Activated naive CD4-positive, alpha-beta T cell (primary cell): ENCODE data around the gene CDC16.
"Not testable (repeated sequence)": the region's sequence is repeated elsewhere in the genome, so short reads cannot be mapped to it uniquely, and the experiment has no call there.

Source experiments
- DNase-seq, 4 experiments: peaks; one replicate each; lab custom pipeline; 2025; lab: John Stamatoyannopoulos, UW

Gene CDC16

DNA sequence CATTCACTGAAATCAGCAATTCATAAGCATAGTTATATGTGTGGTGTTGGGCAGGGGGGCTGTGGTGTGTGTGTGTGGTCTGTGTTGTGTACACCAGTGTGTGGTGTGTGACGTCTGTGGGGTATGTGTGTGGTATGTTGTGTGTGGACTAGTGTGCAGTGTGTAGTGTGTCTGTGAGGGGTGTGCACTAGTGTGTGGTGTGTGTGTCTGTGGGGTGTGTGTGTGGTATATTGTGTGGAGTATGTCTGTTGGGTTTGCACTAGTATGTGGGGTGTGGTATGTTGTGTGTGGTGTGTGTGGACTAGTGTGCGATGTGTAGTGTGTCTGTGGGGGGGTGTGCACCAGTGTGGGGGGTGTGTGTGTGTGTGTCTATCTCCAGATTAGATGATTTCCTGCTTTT is 7.2 kb upstream of the CDC16 start:
- DNase-seq = no peak

DNA sequence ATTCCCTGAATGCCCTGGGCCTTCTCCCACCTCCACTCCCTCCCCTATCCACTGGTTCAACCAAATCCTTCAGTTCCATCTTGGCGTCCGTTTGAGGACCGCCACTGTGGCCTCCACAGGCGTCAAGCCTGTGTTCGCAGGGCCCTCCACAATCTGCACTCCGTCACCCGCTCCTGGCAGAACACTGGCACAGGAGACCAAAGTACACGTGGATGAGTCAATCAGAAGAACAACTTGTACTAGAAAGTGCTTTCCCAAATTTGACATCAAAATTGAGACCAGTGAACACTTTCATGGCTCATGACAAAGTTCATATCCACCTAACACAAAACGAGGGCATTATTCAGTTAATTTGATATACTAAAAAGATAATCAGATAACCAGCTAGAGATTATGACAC is 6.5 kb upstream of the CDC16 start:
- DNase-seq = no peak

DNA sequence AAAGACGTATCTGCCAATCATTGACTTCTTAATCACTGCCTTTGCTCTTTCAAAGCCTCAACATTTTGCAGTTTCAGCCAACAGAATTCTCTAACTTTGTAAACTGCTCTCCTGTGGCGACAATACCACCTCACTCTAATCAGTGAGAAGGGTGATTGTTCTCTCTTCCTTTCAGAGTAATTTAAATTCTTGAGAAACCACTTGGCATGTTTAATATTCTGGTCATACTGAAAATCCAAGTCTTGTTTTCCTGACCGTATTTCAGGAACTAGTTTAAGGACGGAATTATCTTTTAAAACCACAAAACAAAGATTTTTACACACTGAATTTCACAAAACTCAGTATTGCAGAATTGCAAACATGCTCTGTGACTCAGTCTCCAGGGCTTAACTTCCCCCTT is 5.2 kb upstream of the CDC16 start:
- DNase-seq = no peak

DNA sequence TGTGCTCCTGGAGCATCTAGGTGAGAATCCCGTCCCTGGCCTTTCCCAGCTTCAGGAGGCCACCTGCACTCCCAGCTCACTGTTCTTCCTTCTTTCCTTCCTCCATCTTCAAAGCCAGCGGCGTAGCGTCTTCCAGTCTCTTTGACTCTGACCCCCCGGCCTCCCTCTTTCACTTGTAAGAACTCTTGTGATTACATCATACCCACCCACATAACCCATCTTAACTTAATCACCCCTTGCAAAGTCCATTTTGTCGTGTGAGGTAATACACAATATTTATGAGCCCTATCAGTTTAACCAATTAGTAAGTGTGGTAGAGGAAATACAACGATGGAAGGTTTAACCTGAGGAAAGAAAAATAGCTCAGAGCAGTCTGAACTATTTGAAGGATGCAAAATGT is 4.6 kb upstream of the CDC16 start:
- DNase-seq = no peak

DNA sequence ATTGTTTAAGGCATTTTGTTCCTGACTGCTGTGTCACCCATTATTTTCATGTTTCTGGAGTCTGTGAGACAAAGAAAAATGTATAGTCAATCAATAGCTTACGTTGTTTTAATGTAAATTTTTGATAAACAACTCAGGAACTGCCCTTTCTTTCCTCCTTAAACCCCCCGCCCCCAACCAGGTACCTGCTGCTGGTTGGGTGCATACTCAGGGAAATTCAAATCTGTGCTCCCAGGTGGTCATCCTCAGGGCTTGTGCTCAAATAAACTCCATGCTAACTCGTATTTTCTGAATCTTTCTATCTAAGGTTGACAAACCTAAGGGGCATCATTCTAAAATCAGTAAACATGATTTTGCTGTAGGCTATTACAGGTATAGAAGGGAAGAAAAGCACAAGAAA is 4.1 kb upstream of the CDC16 start:
- DNase-seq = no peak

DNA sequence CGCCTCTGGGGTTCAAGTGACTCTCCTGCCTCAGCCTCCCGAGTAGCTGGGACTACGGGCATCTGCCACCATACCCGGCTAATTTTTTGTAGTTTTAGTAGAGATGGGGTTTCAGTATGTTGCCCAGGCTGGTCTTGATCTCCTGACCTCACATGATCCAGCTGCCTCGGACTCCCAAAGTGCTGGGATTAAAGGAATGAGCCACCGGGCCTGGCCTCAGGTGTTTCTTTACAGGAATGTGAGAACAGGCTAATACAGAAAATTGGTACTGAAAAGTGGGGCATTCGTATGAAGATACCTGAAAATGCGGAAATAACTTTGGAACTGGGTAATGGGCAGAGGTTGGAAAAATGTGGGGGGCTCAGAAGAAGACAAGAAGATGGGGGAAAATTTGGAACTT is 2.8 kb upstream of the CDC16 start:
- no peak for DNase-seq

DNA sequence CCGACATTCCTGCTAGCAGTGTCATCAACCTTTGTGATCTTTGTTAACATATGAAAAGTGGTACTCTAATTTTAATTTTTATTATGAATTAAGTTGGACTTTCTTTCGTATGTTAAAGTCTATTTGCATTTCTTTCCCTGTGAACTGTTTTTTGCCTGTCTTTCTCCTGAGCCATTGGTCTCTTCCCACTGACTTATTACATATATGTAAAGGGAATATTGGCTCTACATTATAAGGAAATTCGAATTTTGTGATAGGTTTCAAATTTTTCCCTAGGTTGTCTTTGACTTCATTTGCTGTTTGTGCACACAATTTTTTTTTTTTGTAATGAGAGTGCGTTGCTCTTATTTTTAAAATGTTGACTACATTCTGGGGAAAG is 442 bp upstream of the CDC16 start:
- no peak for DNase-seq

DNA sequence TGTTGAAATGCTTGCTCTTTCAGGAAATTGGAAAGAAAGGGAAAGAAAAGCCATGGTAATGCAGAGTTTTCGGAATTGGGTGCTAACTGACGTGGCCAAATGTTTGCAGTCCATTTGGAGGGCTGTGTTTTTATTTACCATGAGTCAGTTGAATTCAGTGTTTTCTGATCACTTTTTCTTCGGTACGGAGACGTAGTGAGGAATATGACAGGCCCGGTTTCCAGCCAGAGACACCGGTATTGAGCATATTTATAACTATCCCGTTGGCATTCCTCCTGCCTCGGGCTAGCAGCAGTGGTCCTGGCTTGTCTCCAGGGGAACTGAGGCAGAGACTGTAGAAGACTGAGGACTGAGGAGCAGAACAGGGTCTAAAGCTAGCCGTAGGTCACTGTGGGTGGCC is 1.0 kb downstream of the CDC16 start:
- DNase-seq = no peak

DNA sequence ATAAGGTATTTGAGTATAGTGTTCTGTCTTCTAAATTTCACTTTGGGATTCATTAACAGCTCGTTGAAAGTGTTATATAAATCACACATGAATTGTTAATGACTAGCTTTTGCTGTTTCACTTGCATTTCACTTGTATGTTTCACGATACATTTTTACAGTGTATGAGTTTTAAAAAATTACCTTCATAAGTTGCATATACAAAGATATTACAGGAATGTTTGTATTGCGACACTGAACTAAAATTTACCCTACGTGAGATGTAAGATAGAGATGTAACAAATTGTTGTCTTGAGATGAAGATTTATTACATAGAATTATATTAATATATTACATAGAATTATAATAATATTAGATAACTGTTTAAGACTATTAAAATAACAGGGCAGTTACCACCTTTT is 1.5 kb downstream of the CDC16 start:
- DNase-seq = no peak

DNA sequence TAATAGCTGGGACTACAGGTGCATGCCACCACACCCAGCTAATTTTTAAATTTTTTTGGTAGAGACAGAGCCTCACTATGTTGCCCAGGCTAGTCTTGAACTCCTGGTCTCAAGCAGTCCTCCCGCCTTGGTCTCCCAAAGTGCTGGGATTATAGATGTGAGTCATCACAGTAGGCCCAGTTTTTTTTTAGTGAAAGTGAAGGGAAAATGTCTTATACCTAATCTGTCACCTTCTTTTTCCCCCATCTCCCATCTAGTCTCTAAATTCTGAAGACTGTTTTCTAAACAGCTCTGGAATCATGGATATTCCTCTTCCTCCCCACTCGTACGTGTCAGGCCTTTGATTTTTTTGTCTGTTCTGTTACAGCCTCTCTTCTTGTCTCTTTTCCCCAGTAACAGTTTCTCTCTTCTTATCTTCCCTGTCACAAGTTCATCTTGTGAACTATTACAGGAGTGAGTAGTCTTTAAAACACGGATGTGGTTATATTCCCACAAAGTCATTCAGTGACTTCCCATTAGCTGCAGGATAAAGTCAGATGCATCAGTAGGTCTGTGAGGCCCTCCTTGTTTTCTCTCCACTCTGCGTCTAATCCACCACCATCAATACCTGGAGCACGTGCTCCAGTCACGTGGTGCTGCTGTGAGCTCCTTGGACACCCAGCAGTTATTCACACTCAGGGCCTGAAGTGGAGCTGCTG is 2.9 kb downstream of the CDC16 start:
- DNase-seq = no peak

DNA sequence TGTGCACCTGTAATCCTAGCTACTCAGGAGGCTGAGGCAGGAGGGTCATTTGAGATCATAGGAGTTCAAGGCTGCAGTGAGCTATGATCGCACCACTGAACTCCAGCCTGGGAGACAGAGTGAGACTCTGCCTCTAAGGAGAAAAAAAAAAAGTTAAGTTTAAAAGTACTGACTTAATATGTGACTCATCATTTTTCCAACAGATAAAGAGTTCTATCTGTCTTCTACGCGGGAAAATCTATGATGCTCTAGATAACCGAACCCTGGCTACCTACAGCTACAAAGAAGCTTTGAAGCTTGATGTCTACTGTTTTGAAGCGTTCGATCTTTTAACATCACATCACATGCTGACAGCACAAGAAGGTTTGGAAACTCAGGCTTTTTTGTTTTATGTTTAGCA is 7.2 kb downstream of the CDC16 start:
- no peak for DNase-seq

DNA sequence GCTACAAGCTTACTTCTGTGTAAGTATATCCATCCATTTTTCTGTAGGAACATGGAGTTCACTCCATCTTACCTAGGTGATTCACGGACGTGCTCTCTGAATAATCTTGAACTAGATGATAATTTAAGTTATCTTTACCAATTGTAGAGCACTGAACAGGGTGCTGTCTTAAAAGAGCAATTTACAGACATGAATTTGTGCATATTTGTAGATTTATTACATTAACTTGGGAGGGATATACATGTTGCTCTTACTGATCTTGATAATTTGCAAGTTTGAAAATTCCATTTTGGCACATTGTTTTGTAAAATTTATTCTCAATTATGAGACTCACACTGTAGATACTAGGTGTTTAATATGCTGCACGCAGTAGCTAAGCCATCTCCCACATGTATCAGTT is 9.3 kb downstream of the CDC16 start:
- no peak for DNase-seq

DNA sequence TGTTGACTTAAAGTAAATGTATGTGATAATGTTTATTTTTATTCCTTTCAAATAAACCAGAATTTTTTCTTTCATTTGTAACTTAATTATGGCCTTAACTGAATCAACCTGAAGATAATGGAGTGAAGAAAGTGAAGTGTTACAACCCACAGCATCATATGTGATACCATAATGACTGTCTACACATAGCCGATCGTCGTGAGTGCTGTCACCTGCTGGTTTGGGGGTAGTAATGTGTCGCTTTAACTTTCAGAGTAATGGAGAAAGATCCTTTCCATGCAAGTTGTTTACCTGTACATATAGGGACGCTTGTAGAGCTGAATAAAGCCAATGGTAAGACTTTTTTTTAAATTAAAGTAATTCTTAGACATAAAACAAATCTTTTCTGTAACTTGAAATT is 9.9 kb downstream of the CDC16 start:
- DNase-seq = no peak

DNA sequence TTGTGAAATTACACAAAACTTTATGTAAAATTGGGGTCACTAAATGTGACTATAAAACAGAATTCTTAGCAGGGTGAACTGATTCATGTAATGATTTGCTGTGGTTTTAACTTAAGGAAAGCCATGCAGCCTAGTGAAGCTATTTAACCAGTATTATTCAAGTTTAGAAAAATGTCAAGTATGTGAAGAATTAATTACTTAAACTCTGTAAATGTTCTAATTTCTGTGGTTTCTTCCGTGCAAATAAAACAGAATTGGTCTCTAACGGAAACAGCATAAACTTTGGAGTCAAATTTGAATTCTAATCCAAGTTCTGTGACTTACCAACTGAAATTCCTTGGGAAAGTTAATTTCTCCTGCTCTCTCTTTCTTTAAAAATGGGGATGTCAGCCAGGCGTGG is 13.3 kb downstream of the CDC16 start:
- DNase-seq = no peak

DNA sequence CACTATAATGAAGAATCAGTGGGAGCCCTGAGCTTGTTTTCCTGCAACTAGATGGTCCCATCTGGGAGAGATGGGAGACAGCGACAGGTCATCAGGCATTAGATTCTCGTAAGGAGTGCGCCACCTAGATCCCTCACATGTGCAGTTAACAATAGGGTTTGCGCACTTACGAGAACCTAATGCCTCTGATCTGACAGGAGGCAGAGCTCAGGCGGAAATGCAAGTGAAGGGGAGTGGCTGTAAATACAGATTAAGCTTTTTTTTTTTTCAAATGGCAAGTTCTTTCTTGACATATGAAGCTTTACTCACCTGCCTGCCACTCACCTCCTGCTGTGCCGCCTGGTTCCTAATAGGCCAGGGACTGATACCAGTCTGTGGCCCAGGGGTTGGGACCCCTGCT is 14.4 kb downstream of the CDC16 start:
- no peak for DNase-seq

DNA sequence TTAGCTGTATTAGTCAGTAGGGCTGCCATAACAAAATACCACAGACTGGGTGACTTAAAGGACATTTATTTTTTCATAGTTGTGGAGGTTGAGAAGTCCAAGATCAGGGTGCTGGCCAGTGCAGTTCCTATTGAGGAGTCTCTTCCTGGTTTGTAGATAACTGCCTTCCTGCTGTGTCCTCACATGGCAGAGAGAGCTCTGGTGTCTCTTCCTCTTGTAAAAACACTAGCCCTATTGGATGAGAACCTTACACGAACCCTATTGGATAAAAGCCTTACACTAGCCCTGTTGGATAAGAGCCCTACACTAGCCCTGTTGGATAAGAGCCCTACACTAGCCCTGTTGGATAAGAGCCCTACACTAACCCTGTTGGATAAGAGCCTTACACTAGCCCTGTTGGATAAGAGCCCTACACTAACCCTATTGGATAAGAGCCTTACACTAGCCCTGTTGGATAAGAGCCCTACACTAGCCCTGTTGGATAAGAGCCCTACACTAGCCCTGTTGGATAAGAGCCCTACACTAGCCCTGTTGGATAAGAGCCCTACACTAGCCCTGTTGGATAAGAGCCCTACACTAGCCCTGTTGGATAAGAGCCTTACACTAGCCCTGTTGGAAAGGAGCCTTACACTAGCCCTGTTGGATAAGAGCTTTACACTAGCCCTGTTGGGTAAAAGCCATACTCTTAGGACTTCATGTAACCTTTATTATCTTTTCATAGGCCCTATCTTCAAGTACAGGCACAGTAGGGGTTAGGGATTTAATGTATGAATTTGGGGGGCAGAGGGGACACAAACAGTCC is 17.1 kb downstream of the CDC16 start:
- not testable (repeated sequence) for DNase-seq

DNA sequence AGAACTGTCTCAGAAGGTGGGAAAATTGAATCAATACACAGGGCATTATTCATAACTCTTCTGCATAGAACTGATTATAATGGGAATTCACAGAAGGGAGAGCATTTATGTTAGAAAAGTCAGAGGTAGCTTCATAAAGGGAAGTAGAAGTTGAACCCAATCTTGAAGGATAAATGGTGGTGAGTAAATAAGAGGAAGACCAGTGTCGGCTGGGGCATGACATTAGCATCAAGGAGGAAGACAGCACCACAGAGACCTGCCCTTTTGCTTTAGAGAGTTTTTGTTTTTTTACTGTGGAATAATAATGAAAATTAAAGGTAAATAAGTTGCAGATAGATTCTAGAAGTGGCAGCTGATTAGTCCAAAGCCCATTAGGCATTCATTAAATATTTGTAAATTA is 21.9 kb downstream of the CDC16 start:
- no peak for DNase-seq

DNA sequence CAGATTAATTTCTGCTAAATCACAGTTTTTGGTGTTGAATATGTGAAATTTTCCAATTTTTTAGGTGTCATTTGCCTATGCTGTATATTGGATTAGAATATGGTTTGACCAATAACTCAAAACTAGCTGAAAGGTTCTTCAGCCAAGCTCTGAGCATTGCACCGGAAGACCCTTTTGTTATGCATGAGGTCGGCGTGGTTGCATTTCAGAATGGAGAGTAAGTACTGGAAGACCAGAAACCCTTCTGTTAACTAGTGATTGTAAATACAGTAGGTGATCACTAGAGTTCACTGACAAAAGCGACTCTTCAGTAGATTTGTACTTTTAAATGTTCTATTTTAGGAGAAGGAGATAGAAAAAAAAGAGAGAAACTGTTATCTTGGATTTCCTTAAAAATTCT is 22.3 kb downstream of the CDC16 start:
- DNase-seq = no peak

DNA sequence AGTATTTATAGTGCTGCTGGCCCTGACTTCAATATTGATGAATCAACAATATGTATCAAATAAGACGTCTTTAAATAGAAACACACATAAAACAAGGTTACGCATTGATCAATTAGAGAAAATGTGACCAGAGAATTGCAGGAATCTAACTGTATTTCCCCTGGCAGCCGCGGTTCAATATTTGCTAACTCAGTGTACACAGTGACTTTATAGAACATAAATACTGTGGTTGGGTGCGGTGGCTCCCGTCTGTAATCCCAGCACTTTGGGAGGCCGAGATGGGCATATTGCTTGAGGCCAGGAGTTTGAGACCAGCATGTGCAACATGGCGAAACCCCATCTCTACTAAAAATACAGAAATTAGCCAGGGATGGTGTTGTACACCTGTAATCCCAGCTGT is 23.9 kb downstream of the CDC16 start:
- DNase-seq = no peak

DNA sequence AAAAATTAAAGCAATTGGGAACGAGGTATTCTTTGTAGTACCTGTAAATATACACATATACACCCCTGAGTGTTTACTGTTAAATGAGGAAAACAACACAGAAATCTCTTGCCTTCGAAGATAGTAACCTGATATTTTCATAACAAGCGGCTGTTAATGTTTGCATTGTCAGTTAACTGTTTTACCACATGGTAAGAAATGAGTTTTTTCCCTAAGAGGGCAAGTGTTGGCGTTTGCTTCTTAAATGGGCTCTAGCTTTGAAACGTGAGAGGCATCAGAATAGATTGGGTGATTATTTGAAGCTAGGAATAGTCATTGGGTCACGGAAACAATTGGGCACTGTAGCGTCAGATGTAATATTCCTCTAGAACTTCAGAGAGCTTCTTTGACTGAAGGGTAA is 24.7 kb downstream of the CDC16 start:
- DNase-seq = no peak

DNA sequence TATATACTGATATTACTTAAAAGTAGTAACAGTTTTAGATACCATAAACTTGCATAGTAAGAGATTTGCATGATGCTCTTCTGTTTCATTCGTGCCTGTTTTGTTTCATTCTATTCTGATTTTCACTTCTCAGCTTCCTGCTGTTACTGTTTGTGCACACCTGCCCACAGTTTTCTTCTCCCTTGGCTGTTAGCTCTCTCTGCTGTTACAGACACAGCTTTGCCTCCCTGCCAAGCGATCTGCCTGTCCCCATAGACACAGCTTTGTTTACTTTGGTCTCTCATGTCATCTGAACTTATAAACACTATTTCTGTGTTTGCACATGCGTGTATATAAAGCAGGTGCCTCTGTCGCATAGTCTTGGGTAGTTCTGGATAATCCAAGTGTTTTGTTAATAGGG is 25.3 kb downstream of the CDC16 start:
- DNase-seq = no peak

DNA sequence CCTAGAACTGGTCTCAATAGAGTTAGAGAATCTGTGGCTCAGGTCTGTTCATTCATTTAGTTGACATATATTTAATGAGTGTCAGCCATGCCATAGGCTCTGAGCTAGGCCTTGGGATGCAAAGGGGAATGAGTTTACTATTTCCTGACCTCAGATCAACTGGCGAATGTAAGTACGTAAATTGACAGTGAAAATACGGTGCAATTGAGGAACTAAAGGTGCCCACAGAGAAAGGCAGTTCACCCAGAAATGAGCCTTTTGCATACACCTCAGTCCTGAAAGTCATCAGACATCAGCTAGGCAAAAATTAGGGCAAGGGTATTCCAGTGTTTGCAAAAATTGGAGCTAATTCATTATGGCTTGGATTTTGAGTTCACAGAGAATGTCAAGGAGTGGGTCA is 26.1 kb downstream of the CDC16 start:
- DNase-seq = no peak

DNA sequence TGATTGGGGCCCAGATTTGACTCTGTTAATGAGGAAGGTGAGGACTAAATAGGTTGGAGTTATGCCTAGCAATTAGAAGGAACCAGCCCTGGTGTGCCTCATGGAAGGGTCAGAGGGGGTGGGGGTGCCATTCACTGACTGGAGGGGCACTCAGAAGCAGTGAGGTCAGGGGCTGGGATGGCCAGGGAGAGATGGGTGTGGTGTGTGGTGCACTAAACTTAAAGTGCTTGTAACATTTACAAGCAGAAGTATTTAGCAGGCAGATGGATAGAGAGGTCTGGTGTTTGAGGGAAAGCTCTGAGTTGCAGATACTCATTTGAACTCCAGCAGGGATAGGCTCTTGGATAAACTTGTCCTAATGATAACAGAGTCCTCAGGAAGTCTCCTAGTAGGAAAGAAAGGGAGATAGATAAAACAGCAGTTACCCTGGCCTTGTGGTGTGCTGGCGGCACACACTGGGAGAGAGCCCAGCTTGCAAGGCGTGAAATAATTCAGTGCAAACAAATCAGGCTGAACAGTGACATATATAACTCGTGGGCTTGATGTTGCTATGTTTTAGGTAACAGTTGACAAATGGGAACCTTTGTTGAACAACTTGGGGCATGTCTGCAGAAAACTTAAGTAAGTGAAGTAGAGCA is 26.8 kb downstream of the CDC16 start:
- no peak for DNase-seq

DNA sequence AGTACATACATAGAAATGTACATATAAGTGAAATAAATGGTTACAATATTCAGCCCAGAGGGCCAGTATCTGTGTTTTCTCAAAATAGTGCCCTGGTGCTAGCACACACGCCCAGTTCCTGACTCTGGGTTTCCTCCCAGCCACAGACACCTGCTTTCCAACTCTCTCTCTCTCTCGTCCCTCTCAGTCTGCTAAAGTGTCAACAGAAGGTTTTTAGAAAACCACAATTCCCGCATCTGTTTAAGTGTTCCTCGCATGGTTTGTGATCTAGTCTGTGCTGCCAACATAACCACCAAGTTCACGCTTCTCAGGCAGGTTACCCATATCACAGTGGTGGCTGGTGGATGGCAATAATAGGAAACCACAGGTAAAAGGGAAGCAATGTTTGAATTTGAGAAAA is 28.9 kb downstream of the CDC16 start:
- DNase-seq = no peak
